ENCODE results near the gene CBX3.

GRCh38 chr7:26190417-26190869 lies 11.1 kb upstream of the CBX3 start:
- TF ChIP-seq, protein P1, sequence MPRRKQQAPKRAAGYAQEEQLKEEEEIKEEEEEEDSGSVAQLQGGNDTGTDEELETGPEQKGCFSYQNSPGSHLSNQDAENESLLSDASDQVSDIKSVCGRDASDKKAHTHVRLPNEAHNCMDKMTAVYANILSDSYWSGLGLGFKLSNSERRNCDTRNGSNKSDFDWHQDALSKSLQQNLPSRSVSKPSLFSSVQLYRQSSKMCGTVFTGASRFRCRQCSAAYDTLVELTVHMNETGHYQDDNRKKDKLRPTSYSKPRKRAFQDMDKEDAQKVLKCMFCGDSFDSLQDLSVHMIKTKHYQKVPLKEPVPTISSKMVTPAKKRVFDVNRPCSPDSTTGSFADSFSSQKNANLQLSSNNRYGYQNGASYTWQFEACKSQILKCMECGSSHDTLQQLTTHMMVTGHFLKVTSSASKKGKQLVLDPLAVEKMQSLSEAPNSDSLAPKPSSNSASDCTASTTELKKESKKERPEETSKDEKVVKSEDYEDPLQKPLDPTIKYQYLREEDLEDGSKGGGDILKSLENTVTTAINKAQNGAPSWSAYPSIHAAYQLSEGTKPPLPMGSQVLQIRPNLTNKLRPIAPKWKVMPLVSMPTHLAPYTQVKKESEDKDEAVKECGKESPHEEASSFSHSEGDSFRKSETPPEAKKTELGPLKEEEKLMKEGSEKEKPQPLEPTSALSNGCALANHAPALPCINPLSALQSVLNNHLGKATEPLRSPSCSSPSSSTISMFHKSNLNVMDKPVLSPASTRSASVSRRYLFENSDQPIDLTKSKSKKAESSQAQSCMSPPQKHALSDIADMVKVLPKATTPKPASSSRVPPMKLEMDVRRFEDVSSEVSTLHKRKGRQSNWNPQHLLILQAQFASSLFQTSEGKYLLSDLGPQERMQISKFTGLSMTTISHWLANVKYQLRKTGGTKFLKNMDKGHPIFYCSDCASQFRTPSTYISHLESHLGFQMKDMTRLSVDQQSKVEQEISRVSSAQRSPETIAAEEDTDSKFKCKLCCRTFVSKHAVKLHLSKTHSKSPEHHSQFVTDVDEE (CRISPR knock-in tag; IDR thresholded peaks at IDR 0.05): no peak
- TF ChIP-seq PATZ1 (CRISPR knock-in tag; IDR thresholded peaks at IDR 0.05; ENCODE audit: borderline replicate concordance) (0 out of 2 replicates have a peak, but pooled peaks have one; percentile 13), ZFP30 (CRISPR knock-in tag; IDR thresholded peaks at IDR 0.05) (no peak), TCF4 (CRISPR knock-in tag; IDR thresholded peaks at IDR 0.05; ENCODE audit: borderline replicate concordance) (no peak), BACH2 (CRISPR knock-in tag; IDR thresholded peaks at IDR 0.05; ENCODE audit: borderline replicate concordance) (no peak)

All from SK-N-SH treated with all-trans-retinoic acid at 6 μM for 48 hours (cell line).